ENCODE measurements around the gene RPN2. TPM values are rescaled to one million over a fixed set of nuclear protein-coding genes. Genes with fewer than 3 reads are reported as not detected.

Gene RPN2
- total RNA-seq, 1 experiment from 2014 or later, result 234 TPM

GRCh38 chr20:37137547-37137946 lies 41.6 kb upstream of the RPN2 start:
- H3K23me2 ChIP-seq (ENCODE audit: insufficient read length, low read depth, low read length, poor library complexity, severe bottlenecking), result no peaks in the 10 kb centered on the region
- no peak overlapping the region for H2AK5ac ChIP-seq (ENCODE audit: insufficient read length, low read length)
- no peak overlapping the region for H2BK20ac ChIP-seq (ENCODE audit: low read depth, low read length, poor library complexity, severe bottlenecking)
- no peak overlapping the region for H3K18ac ChIP-seq (ENCODE audit: insufficient read length, low read depth, low read length)
- no peaks in the 10 kb centered on the region for H3K4me1 ChIP-seq (ENCODE audit: insufficient read depth, low read length)
- WGBS (ENCODE audit: extremely low coverage, insufficient read length, low lambda C conversion rate), result no CpG with 5 or more reads among the region's 4 CpGs
- DNase-seq, result no peak
- H4K20me1 ChIP-seq (ENCODE audit: control insufficient read depth, insufficient read depth, insufficient read length), result no peaks in the 10 kb centered on the region
- H3K14ac ChIP-seq (ENCODE audit: insufficient read depth, low read length), result no peak overlapping the region
- H2BK120ac ChIP-seq (ENCODE audit: low read depth, low read length, poor library complexity, severe bottlenecking), result no peak overlapping the region
- Mint-ChIP-seq H3K9me3 (no peaks in the 10 kb centered on the region), H3K4me1 (no peaks in the 10 kb centered on the region), H3K36me3 (ENCODE audit: insufficient read depth in 1 of 3, low read depth in 3 of 3) (no peaks in the 10 kb centered on the region), H3K27ac (no peak overlapping the region), H3K27me3 (ENCODE audit: low read depth) (peaks cover 3% of the 10 kb centered on the region; the same call in 1 of the 2 replicates), H3K4me3 (no peak overlapping the region)
- no peak overlapping the region for H3T11ph ChIP-seq (ENCODE audit: low read length)
- no peak overlapping the region for H3K4me2 ChIP-seq (ENCODE audit: insufficient read depth, insufficient read length, low read length)
- no peak overlapping the region for H3K56ac ChIP-seq (ENCODE audit: insufficient read length, low read depth, low read length)
- H2BK5ac ChIP-seq (ENCODE audit: insufficient read length, low read length), result no peak overlapping the region
- no peak overlapping the region for H2AFZ ChIP-seq (ENCODE audit: low read length)
- H3K9me3 ChIP-seq (ENCODE audit: control insufficient read depth, low read depth, low read length), result no peaks in the 10 kb centered on the region
- no peak overlapping the region for H3K23ac ChIP-seq (ENCODE audit: insufficient read length, low read depth, low read length)
- no peaks in the 10 kb centered on the region for H3K27me3 ChIP-seq (ENCODE audit: insufficient read depth, low read length)
- H2BK15ac ChIP-seq (ENCODE audit: low read depth, low read length), result no peak overlapping the region
- no peak overlapping the region for H2BK12ac ChIP-seq (ENCODE audit: insufficient read length, low read depth, low read length)
- H4K91ac ChIP-seq (ENCODE audit: insufficient read length, low read depth, low read length), result no peak overlapping the region
- no peak overlapping the region for H3K27ac ChIP-seq (ENCODE audit: insufficient read length, low read depth, low read length)
- no peak overlapping the region for H4K8ac ChIP-seq (replicated peaks; ENCODE audit: insufficient read length, low read depth, low read length)
- no peak overlapping the region for H4K5ac ChIP-seq (ENCODE audit: insufficient read length, low read depth, low read length)
- H3K79me1 ChIP-seq (ENCODE audit: insufficient read depth, low read depth, low read length, poor library complexity, severe bottlenecking), result no peaks in the 10 kb centered on the region
- H3K4ac ChIP-seq (ENCODE audit: low read depth, low read length), result no peak overlapping the region
- no peak for TF ChIP-seq CTCF (conservative IDR thresholded peaks at IDR 0.05)
- no peak overlapping the region for H3K9ac ChIP-seq (ENCODE audit: extremely low read depth, insufficient read length, low read length)
- no peaks in the 10 kb centered on the region for H3K79me2 ChIP-seq (ENCODE audit: insufficient read depth, low read length)
